ENCODE data around the gene PCBP4.

PCBP4 gene

GRCh38 chr3:51967384-51968169 is at the start of gene PCBP4:
PCBP4 (minus strand) TSS chr3:51967454; CDS start chr3:51961240, 6,214 bp downstream.
- no peaks in the 10 kb centered on the region for H3K9me3 ChIP-seq (ENCODE audit: control insufficient read depth in 2 of 2, low read length in 2 of 2)
- H3K4me3 ChIP-seq (ENCODE audit: low read length in 2 of 2), result peak within 1 kb of the TSS; percentile 74 to 81
- no peaks in the 10 kb centered on the region for H3K27me3 ChIP-seq (ENCODE audit: control insufficient read depth in 2 of 2, insufficient read depth in 2 of 2, low read length in 2 of 2)
- H3K4me1 ChIP-seq (ENCODE audit: control insufficient read depth in 2 of 2, insufficient read depth in 2 of 2, low read length in 2 of 2), result peaks cover 7 to 13% of the 10 kb centered on the region in 2 donors
- H3K36me3 ChIP-seq (ENCODE audit: control insufficient read depth in 2 of 2, insufficient read depth in 2 of 2, low read length in 2 of 2), result peaks cover 0 to 4% of the 10 kb centered on the region in 2 donors
- H3K27ac ChIP-seq (ENCODE audit: low read depth in 2 of 2, low read length in 2 of 2), result peak within 1 kb of the TSS; percentile 64 to 77
- H3K9ac ChIP-seq (ENCODE audit: low read depth in 1 of 2, low read length in 2 of 2), result peak within 1 kb of the TSS; percentile 71 to 77

- H3K36me3 ChIP-seq (ENCODE audit: control insufficient read depth in 2 of 2, insufficient read depth in 2 of 2, low read length in 2 of 2), result no peaks in the 10 kb centered on the region
- no peaks in the 10 kb centered on the region for H3K9me3 ChIP-seq (ENCODE audit: control insufficient read depth in 2 of 2, low read length in 2 of 2)
- no peak overlapping the region for H3K9ac ChIP-seq (ENCODE audit: low read depth in 1 of 2, low read length in 2 of 2)
- no peak overlapping the region for H3K27ac ChIP-seq (ENCODE audit: low read depth in 2 of 2, low read length in 2 of 2)
- no peaks in the 10 kb centered on the region for H3K4me1 ChIP-seq (ENCODE audit: control insufficient read depth in 2 of 2, insufficient read depth in 2 of 2, low read length in 2 of 2)
- no peaks in the 10 kb centered on the region for H3K27me3 ChIP-seq (ENCODE audit: control insufficient read depth in 2 of 2, insufficient read depth in 2 of 2, low read length in 2 of 2)
- H3K4me3 ChIP-seq (ENCODE audit: low read length in 2 of 2), result no peak overlapping the region
Measured at GRCh38 chr3:52015438-52016228, 48.4 kb upstream of the PCBP4 start.

- Histone ChIP-seq H3K27me3 (ENCODE audit: control insufficient read depth in 2 of 2, insufficient read depth in 2 of 2, low read length in 2 of 2) (no peaks in the 10 kb centered on the region), H3K27ac (ENCODE audit: low read depth in 2 of 2, low read length in 2 of 2) (no peak overlapping the region), H3K9ac (ENCODE audit: low read depth in 1 of 2, low read length in 2 of 2) (no peak overlapping the region), H3K4me1 (ENCODE audit: control insufficient read depth in 2 of 2, insufficient read depth in 2 of 2, low read length in 2 of 2) (no peaks in the 10 kb centered on the region), H3K9me3 (ENCODE audit: control insufficient read depth in 2 of 2, low read length in 2 of 2) (no peaks in the 10 kb centered on the region), H3K4me3 (ENCODE audit: low read length in 2 of 2) (no peak overlapping the region), H3K36me3 (ENCODE audit: control insufficient read depth in 2 of 2, insufficient read depth in 2 of 2, low read length in 2 of 2) (no peaks in the 10 kb centered on the region)
Measured at GRCh38 chr3:52014613-52015012, 47.4 kb upstream of the PCBP4 start.

- no peaks in the 10 kb centered on the region for H3K9me3 ChIP-seq (ENCODE audit: control insufficient read depth in 2 of 2, low read length in 2 of 2)
- H3K4me3 ChIP-seq (ENCODE audit: low read length in 2 of 2), result no peak overlapping the region
- no peaks in the 10 kb centered on the region for H3K4me1 ChIP-seq (ENCODE audit: control insufficient read depth in 2 of 2, insufficient read depth in 2 of 2, low read length in 2 of 2)
- no peak overlapping the region for H3K9ac ChIP-seq (ENCODE audit: low read depth in 1 of 2, low read length in 2 of 2)
- no peak overlapping the region for H3K27ac ChIP-seq (ENCODE audit: low read depth in 2 of 2, low read length in 2 of 2)
- no peaks in the 10 kb centered on the region for H3K36me3 ChIP-seq (ENCODE audit: control insufficient read depth in 2 of 2, insufficient read depth in 2 of 2, low read length in 2 of 2)
- H3K27me3 ChIP-seq (ENCODE audit: control insufficient read depth in 2 of 2, insufficient read depth in 2 of 2, low read length in 2 of 2), result no peaks in the 10 kb centered on the region
Measured at GRCh38 chr3:52013802-52014598, 46.7 kb upstream of the PCBP4 start.

GRCh38 chr3:52012699-52013098 is 45.4 kb upstream of the PCBP4 start:
- no peak overlapping the region for H3K4me3 ChIP-seq (ENCODE audit: low read length in 2 of 2)
- no peaks in the 10 kb centered on the region for H3K4me1 ChIP-seq (ENCODE audit: control insufficient read depth in 2 of 2, insufficient read depth in 2 of 2, low read length in 2 of 2)
- H3K27ac ChIP-seq (ENCODE audit: low read depth in 2 of 2, low read length in 2 of 2), result no peak overlapping the region
- H3K36me3 ChIP-seq (ENCODE audit: control insufficient read depth in 2 of 2, insufficient read depth in 2 of 2, low read length in 2 of 2), result no peaks in the 10 kb centered on the region
- no peaks in the 10 kb centered on the region for H3K9me3 ChIP-seq (ENCODE audit: control insufficient read depth in 2 of 2, low read length in 2 of 2)
- H3K9ac ChIP-seq (ENCODE audit: low read depth in 1 of 2, low read length in 2 of 2), result no peak overlapping the region
- H3K27me3 ChIP-seq (ENCODE audit: control insufficient read depth in 2 of 2, insufficient read depth in 2 of 2, low read length in 2 of 2), result no peaks in the 10 kb centered on the region

- no peaks in the 10 kb centered on the region for H3K9me3 ChIP-seq (ENCODE audit: control insufficient read depth in 2 of 2, low read length in 2 of 2)
- no peak overlapping the region for H3K27ac ChIP-seq (ENCODE audit: low read depth in 2 of 2, low read length in 2 of 2)
- H3K4me3 ChIP-seq (ENCODE audit: low read length in 2 of 2), result no peak overlapping the region
- peaks cover 0 to 3% of the 10 kb centered on the region in 2 donors for H3K4me1 ChIP-seq (ENCODE audit: control insufficient read depth in 2 of 2, insufficient read depth in 2 of 2, low read length in 2 of 2)
- H3K36me3 ChIP-seq (ENCODE audit: control insufficient read depth in 2 of 2, insufficient read depth in 2 of 2, low read length in 2 of 2), result no peaks in the 10 kb centered on the region
- H3K9ac ChIP-seq (ENCODE audit: low read depth in 1 of 2, low read length in 2 of 2), result no peak overlapping the region
- no peaks in the 10 kb centered on the region for H3K27me3 ChIP-seq (ENCODE audit: control insufficient read depth in 2 of 2, insufficient read depth in 2 of 2, low read length in 2 of 2)
Measured at GRCh38 chr3:52010431-52010830, 43.2 kb upstream of the PCBP4 start.

GRCh38 chr3:52007291-52007690 is 40.0 kb upstream of the PCBP4 start:
- Histone ChIP-seq H3K27me3 (ENCODE audit: control insufficient read depth in 2 of 2, insufficient read depth in 2 of 2, low read length in 2 of 2) (no peaks in the 10 kb centered on the region), H3K36me3 (ENCODE audit: control insufficient read depth in 2 of 2, insufficient read depth in 2 of 2, low read length in 2 of 2) (no peaks in the 10 kb centered on the region), H3K9me3 (ENCODE audit: control insufficient read depth in 2 of 2, low read length in 2 of 2) (no peaks in the 10 kb centered on the region), H3K27ac (ENCODE audit: low read depth in 2 of 2, low read length in 2 of 2) (no peak overlapping the region), H3K4me3 (ENCODE audit: low read length in 2 of 2) (no peak overlapping the region), H3K4me1 (ENCODE audit: control insufficient read depth in 2 of 2, insufficient read depth in 2 of 2, low read length in 2 of 2) (peaks cover 0 to 3% of the 10 kb centered on the region in 2 donors), H3K9ac (ENCODE audit: low read depth in 1 of 2, low read length in 2 of 2) (no peak overlapping the region)

- no peak overlapping the region for H3K9ac ChIP-seq (ENCODE audit: low read depth in 1 of 2, low read length in 2 of 2)
- no peak overlapping the region for H3K4me3 ChIP-seq (ENCODE audit: low read length in 2 of 2)
- H3K27ac ChIP-seq (ENCODE audit: low read depth in 2 of 2, low read length in 2 of 2), result no peak overlapping the region
- H3K9me3 ChIP-seq (ENCODE audit: control insufficient read depth in 2 of 2, low read length in 2 of 2), result no peaks in the 10 kb centered on the region
- H3K36me3 ChIP-seq (ENCODE audit: control insufficient read depth in 2 of 2, insufficient read depth in 2 of 2, low read length in 2 of 2), result no peaks in the 10 kb centered on the region
- H3K4me1 ChIP-seq (ENCODE audit: control insufficient read depth in 2 of 2, insufficient read depth in 2 of 2, low read length in 2 of 2), result peaks cover 0 to 3% of the 10 kb centered on the region in 2 donors
- no peaks in the 10 kb centered on the region for H3K27me3 ChIP-seq (ENCODE audit: control insufficient read depth in 2 of 2, insufficient read depth in 2 of 2, low read length in 2 of 2)
Measured at GRCh38 chr3:52006820-52007133, 39.5 kb upstream of the PCBP4 start.

- H3K4me3 ChIP-seq (ENCODE audit: low read length in 2 of 2), result no peak overlapping the region
Measured at GRCh38 chr3:52006017-52006819, 39.0 kb upstream of the PCBP4 start.

More at GRCh38 chr3:52006017-52006819, 39.0 kb upstream of the PCBP4 start:
- no peaks in the 10 kb centered on the region for H3K36me3 ChIP-seq (ENCODE audit: control insufficient read depth in 2 of 2, insufficient read depth in 2 of 2, low read length in 2 of 2)
- H3K27ac ChIP-seq (ENCODE audit: low read depth in 2 of 2, low read length in 2 of 2), result no peak overlapping the region
- peaks cover 2 to 7% of the 10 kb centered on the region in 2 donors for H3K4me1 ChIP-seq (ENCODE audit: control insufficient read depth in 2 of 2, insufficient read depth in 2 of 2, low read length in 2 of 2)
- no peaks in the 10 kb centered on the region for H3K27me3 ChIP-seq (ENCODE audit: control insufficient read depth in 2 of 2, insufficient read depth in 2 of 2, low read length in 2 of 2)
- H3K9ac ChIP-seq (ENCODE audit: low read depth in 1 of 2, low read length in 2 of 2), result no peak overlapping the region
- H3K9me3 ChIP-seq (ENCODE audit: control insufficient read depth in 2 of 2, low read length in 2 of 2), result no peaks in the 10 kb centered on the region
